ELR (cell line): ENCODE measurements around the gene PIGK.
"Not testable (repeated sequence)": the region's sequence is repeated elsewhere in the genome, so short reads cannot be mapped to it uniquely, and the experiment has no call there.

Experiments
- DNase-seq: peaks from one replicate; pipeline ENCODE4 v3.0.0-alpha.2; 2015; ENCODE audit warnings: low read depth

Gene PIGK

DNA sequence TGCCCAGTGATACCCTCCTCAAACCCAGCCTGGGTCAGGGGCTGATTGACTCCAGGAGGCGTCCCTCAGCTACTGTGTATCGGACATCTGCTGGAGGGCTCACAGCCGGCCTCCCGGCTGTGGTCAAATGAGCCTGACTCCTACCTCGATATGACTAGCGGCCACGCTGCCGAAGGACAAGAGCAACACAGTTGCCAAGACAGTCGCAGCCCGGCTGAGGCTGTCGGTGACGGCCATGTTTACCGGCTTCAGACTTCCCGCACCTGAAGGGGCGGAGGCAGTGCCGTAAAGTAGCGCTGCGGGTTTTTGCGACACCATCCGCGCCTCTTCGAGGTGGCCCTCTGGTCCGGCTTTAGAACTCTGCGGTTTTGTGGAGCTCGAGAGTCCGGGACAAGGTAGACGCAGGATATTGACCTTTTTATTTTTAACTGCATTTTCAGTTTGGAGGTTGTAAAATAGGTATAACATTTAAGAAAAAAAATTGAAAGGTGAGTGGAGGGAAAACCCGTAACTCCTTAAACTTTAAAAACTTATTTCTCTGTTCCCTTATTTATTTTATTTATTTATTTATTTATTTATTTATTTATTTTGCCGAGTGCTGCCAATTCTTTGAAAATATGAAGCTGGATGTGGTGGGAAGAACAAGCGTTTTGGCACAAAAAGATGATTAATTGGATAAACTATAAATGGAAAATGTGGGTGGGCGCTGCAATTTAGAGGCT is at the start of gene PIGK:
TSS of gene PIGK (minus strand) at position 265 of the 722 bp plus-strand sequence. CDS start at position 237, 28 bp downstream.
- peak; percentile 95 for DNase-seq

DNA sequence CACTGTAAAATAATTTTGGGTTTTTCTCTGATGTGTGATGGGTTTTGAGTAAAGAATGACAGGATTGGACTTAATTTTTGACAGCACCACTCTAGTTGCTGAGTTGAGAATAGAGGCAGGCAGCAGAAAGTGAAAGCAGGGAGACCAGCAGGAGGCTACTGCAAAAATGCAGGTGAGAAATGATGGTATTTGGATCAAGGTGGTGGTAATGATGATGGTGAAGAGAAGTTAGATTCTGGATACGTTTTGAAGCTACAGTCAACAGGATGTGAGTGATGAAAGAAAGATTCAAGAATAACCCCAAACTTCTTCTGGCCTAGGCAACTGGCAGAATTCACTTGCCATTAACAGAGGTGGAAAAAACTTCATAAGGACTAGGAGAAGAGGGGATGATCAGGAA is 47.8 kb upstream of the PIGK start:
- DNase-seq, result no peak

- no peak for DNase-seq
Measured at GRCh38 chr1:77265180-77265579, 46.0 kb upstream of the PIGK start.

DNA sequence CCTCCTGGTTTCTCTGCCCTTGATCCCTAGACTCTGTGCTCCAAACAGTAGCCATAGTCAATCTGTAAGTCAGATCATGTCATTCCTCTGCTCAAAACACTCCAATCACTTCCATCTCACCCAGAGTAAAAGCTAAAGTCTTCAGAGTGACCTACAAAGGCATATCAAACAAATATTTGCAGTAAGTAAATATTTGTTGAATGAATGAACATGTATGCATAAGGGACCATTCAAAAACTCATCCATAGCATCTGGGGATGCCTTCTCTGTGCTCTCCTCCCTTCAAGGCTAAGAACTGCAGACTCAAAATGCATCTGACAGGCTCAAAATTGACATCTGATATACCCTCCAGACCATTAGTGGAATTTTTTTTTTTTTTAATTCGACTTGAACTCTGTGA is 44.5 kb upstream of the PIGK start:
- no peak for DNase-seq

GRCh38 chr1:77253211-77253610 is 34.0 kb upstream of the PIGK start:
- no peak for DNase-seq

GRCh38 chr1:77250126-77250525 is 30.9 kb upstream of the PIGK start:
- DNase-seq, result no peak

GRCh38 chr1:77245830-77246229 is 26.6 kb upstream of the PIGK start:
- no peak for DNase-seq

- DNase-seq, result no peak
Measured at GRCh38 chr1:77239311-77239710, 20.1 kb upstream of the PIGK start.

GRCh38 chr1:77238462-77238861 is 19.2 kb upstream of the PIGK start:
- no peak for DNase-seq

DNA sequence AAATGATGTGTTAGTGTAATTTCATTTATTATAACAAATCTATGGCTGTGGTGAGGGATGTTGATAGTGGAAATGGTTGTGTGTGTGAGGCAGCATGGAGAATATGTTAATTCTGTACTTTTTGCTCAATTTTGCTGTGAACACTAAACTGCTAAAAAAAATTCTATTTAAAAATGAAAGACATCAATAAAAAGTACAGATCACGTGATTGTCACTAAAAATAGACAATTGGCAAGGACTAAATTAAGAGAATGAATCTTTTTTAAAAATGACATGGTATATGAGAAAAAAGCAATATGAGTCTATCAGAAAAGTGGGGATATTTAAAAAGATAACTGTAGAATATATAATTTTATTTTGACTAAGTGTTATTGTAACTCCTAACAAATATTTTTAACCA is 15.7 kb upstream of the PIGK start:
- DNase-seq, result no peak

GRCh38 chr1:77234096-77234495 is 14.9 kb upstream of the PIGK start:
- DNase-seq, result no peak

GRCh38 chr1:77232829-77233228 is 13.6 kb upstream of the PIGK start:
- no peak for DNase-seq

GRCh38 chr1:77230051-77230450 is 10.8 kb upstream of the PIGK start:
- no peak for DNase-seq

- no peak for DNase-seq
Measured at GRCh38 chr1:77228836-77229235, 9.6 kb upstream of the PIGK start.

DNA sequence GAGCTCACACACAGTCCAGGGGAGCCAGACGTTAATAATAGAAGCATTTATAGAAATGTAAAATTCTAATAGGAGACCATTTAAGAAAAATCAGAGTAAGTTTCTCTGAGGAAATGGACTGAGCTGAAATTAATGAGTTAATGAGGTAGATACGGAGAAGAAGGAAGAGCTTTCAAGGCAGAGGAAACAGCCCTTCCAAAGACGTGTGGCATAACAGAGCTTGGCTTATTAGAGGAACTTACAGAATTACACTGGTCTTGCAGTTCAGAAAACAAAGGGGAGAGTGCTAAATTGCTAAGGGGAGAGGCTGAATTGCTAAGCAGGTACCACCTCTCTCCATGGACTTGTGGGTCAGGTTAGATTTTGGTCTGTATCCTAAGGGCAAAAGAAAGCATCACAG is 8.2 kb upstream of the PIGK start:
- DNase-seq, result no peak

DNA sequence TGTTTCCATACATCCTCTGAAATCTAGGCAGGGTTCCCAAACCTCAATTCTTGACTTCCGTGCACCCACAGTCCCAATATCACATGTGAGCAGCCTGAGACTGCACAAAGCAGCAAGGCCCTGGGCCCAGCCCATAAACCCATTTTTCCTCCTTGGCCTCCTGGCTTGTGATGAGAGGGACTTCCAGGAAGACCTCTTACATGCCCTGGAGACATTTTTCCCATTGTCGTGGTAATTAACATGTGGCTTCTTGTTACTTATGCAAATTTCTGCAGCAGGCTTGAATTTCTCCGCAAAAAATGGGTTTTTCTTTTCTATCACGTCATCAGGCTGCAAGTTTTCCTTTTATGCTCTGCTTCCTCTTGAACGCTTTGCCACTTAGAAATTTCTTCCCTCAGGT is 3.3 kb upstream of the PIGK start:
- DNase-seq, result no peak

DNA sequence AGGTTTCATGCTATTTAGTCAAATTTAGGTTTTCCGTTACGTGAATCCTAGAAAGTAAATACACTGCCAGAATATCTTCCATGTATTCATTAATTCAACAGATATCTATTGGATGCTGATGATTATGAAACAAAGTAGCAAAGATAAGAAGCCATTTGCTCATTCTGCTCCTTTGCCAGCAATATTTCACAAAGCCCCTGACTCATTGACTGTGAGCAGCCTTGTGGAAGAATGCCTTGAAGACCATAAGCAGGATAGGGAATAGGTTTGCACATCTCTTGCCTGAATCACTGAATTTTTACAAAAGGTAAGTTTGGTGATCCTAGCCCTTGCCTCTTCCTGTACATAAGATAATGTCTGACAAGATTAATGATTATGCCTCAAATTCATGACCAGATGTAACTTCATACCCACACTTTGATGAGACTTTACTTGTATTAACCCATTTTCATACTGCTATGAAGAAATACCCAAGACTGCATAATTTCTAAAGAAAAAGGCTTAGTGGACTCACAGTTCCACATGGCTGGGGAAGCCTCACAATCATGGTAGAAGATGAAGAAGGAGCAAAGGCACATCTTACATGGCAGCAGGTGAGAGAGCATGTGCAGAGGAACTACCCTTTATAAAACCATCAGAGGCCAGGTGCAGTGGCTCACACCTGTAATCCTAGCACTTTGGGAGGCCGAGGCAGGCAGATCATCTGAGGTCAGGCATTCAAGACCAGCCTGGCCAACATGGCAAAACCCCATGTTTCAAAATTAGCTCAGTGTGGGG is 1.6 kb upstream of the PIGK start:
- DNase-seq, result peak; percentile 65

- DNase-seq, result peak; percentile 50
Measured at GRCh38 chr1:77218477-77219165, 609 bp downstream of the PIGK start.

DNA sequence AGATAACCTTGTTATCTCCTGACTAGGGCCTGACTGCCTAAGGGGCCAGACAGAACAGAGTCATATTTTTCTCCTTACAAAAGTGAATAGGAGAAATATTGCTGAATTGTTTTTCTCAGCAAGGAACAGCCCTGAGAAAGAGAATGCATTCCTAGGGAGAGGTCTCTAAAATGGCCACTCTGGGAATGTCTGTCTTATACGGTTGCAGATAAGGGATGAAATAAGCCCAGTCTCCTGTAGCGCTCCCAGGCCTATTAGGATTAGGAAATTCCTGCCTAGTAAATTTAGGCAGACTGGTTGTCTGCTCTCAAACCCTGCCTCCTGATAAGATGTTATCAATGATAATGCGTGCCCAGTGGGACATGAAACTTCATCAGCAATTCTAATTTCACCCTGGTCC is 15.2 kb downstream of the PIGK start:
- not testable (repeated sequence) for DNase-seq

DNA sequence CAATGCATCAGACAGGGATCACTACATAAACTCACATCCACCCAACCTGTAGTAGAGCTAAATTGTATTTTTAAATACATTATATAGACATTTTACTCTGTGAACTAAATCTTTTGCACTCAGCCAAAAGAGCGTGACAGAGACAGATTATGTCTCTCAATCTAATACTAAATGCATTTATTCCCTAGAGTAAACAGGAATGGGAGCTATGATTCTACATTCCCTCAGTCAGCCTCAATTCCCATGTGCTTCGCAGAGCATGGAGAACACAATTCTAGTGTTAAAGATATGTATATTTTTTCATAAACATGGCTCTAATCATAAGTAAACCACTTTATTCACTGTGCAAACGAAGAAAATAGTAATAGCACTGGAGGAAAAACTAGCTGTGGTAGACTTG is 16.5 kb downstream of the PIGK start:
- DNase-seq, result no peak

- DNase-seq, result no peak
Measured at GRCh38 chr1:77200806-77201205, 18.4 kb downstream of the PIGK start.

GRCh38 chr1:77200293-77200692 is 18.9 kb downstream of the PIGK start:
- DNase-seq, result no peak

- DNase-seq, result no peak
Measured at GRCh38 chr1:77197351-77197750, 21.9 kb downstream of the PIGK start.
